HCT116 (cell line): Measurements from ENCODE around the gene PPP1R1B. TPM values are rescaled to one million over a fixed set of nuclear protein-coding genes. Genes with fewer than 3 reads are reported as not detected.

Experiments used
- ATAC-seq: fragments of 200-7000 bp; cut with Tn5 transposase; 2 replicates; pipeline ENCODE4 v1.9.1; 2020; ENCODE audit warnings: mild to moderate bottlenecking, moderate library complexity
- BruUV-seq: library from RNA; stranded (reverse); fragments of 400-500 nt; replicated peaks from 2 replicates; lab custom pipeline; 2021; lab: Mats Ljungman, UMichigan
- CTCF ChIA-PET: fragments of 300-600 bp; sonication (Branson Sonifier 250); formaldehyde crosslinking; loops from one replicate; lab custom pipeline; 2021; ENCODE audit warnings: antibody characterized with exemption; lab: Charles Lee
- POLR2A ChIA-PET: fragments of 300-600, 350-600 bp; sonication (Branson Sonifier 250); formaldehyde crosslinking; loops from one replicate; lab custom pipeline; 2021; ENCODE audit warnings: antibody characterized with exemption; lab: Charles Lee
- RAD21 ChIA-PET, 2 experiments: fragments of 300-600 bp; sonication (Branson Sonifier 250); formaldehyde crosslinking; loops; one replicate each; lab custom pipeline; 2023; ENCODE audit warnings: low total read pairs in 2 of 2; ENCODE audit not compliant: uncharacterized antibody in 2 of 2, unreplicated experiment in 2 of 2, low non-redundant PET in 1 of 2; lab: Charles Lee
- DNase-seq: peaks from one replicate; pipeline ENCODE4 v3.0.0-alpha.2; 2010; ENCODE audit warnings: low read depth, low spot score
- H2AFZ ChIP-seq: fragments of 200-600 bp; shearing (Covaris generic), sonication (generic); 2 replicates; pipeline ENCODE4 v1.6.1; 2017; ENCODE audit warnings: low read depth, mixed run types, mixed read lengths, antibody characterized with exemption, low read length; ENCODE audit not compliant: poor library complexity, severe bottlenecking
- H3K27ac ChIP-seq: 2 replicates; pipeline ENCODE4 v1.5.1; 2012; ENCODE audit warnings: low read depth, low read length
- H3K27me3 ChIP-seq: fragments of 200-600 bp; sonication (generic); 2 replicates; pipeline ENCODE4 v1.6.1; 2016; ENCODE audit warnings: mixed run types, low read length, mixed read lengths; ENCODE audit not compliant: insufficient read depth
- H3K36me3 ChIP-seq, 2 experiments: fragments of 200-500 bp in 1 of 2; fragments of 200-600 bp in 1 of 2; sonication (Bioruptor generic) in 1 of 2; sonication (generic) in 1 of 2; 2 replicates each; pipeline versions ENCODE4 v1.5.1 to v1.6.1; 2014 to 2016; ENCODE audit warnings: low read length in 2 of 2, inconsistent platforms in 1 of 2, mixed read lengths in 1 of 2, mixed run types in 1 of 2; ENCODE audit not compliant: insufficient read depth in 2 of 2, control insufficient read depth in 1 of 2
- H3K4me1 ChIP-seq, 2 experiments: fragments of 200-600 bp in 1 of 2; sonication (generic) in 1 of 2; 2 replicates each; pipeline versions ENCODE4 v1.5.1 to v1.6.1; 2012 to 2017; ENCODE audit warnings: low read length in 2 of 2, inconsistent platforms in 1 of 2, mild to moderate bottlenecking in 1 of 2, mixed read lengths in 1 of 2, mixed run types in 1 of 2, moderate library complexity in 1 of 2; ENCODE audit not compliant: insufficient read depth in 2 of 2, control insufficient read depth in 1 of 2
- H3K4me2 ChIP-seq: fragments of 200-600 bp; sonication (generic); 2 replicates; pipeline ENCODE4 v1.6.1; 2017; ENCODE audit warnings: mixed run types, low read length, mixed read lengths
- H3K4me3 ChIP-seq, 2 experiments: fragments of 200-600 bp in 1 of 2; sonication (generic) in 1 of 2; replicated peaks in 1 of 2; 2 replicates each; pipeline ENCODE4 v1.5.1; 2011 to 2016; ENCODE audit warnings: low read length in 2 of 2, control low read depth in 1 of 2, low read depth in 1 of 2, mild to moderate bottlenecking in 1 of 2, mixed read lengths in 1 of 2, mixed run types in 1 of 2
- H3K79me2 ChIP-seq: fragments of 200-600 bp; sonication (generic); 2 replicates; pipeline ENCODE4 v1.6.1; 2017; ENCODE audit warnings: mild to moderate bottlenecking, mixed run types, low read length, moderate library complexity, mixed read lengths; ENCODE audit not compliant: insufficient read depth
- H3K9ac ChIP-seq: fragments of 200-600 bp; sonication (generic); 2 replicates; pipeline ENCODE4 v1.6.1; 2016; ENCODE audit warnings: low read length, mixed read lengths
- H3K9me2 ChIP-seq: fragments of 200-600 bp; sonication (generic), shearing (Covaris generic); 2 replicates; pipeline ENCODE4 v1.6.1; 2017; ENCODE audit warnings: mixed run types, mild to moderate bottlenecking, moderate library complexity; ENCODE audit not compliant: insufficient read depth
- H3K9me3 ChIP-seq, 2 experiments: fragments of 200-500 bp in 1 of 2; fragments of 200-600 bp in 1 of 2; sonication (Bioruptor generic) in 1 of 2; sonication (generic) in 1 of 2; 2 replicates each; pipeline ENCODE4 v1.6.1; 2014 to 2017; ENCODE audit warnings: low read length in 2 of 2, mixed read lengths in 2 of 2, inconsistent platforms in 1 of 2, low read depth in 1 of 2, mild to moderate bottlenecking in 1 of 2, mixed run types in 1 of 2, moderate library complexity in 1 of 2; ENCODE audit not compliant: control insufficient read depth in 1 of 2, insufficient read depth in 1 of 2
- H4K20me1 ChIP-seq: fragments of 200-600 bp; sonication (generic), shearing (Covaris generic); 2 replicates; pipeline ENCODE4 v1.6.1; 2017; ENCODE audit warnings: mixed run types, mild to moderate bottlenecking, moderate library complexity; ENCODE audit not compliant: insufficient read depth
- CBX3 ChIP-seq: IDR thresholded peaks from 2 replicates; pipeline ENCODE4 v1.6.1; 2012; ENCODE audit warnings: low read depth
- EGR1 ChIP-seq: IDR thresholded peaks from 2 replicates; pipeline ENCODE4 v1.6.1; 2012; ENCODE audit warnings: low read depth
- EZH2 ChIP-seq: fragments of 200-600 bp; sonication (generic); IDR thresholded peaks from 2 replicates; pipeline ENCODE4 v1.6.1; 2017; ENCODE audit warnings: antibody characterized with exemption, mixed run types
- EZH2phosphoT487 ChIP-seq: fragments of 200-600 bp; IDR thresholded peaks from 2 replicates; pipeline ENCODE4 v1.6.1; 2018; ENCODE audit warnings: antibody characterized with exemption, borderline replicate concordance
- JUND ChIP-seq: IDR thresholded peaks from 2 replicates; pipeline ENCODE4 v1.6.1; 2012
- POLR2A ChIP-seq: IDR thresholded peaks from 2 replicates; pipeline ENCODE4 v1.7.0; 2011; ENCODE audit warnings: borderline replicate concordance; ENCODE audit not compliant: insufficient read depth, insufficient read length; ENCODE audit errors: extremely low read depth
- SIN3A ChIP-seq: IDR thresholded peaks from 2 replicates; pipeline ENCODE4 v1.6.1; 2012; ENCODE audit warnings: low read depth
- TCF7L2 ChIP-seq: IDR thresholded peaks from 2 replicates; pipeline ENCODE4 v1.7.0; 2011; ENCODE audit warnings: borderline replicate concordance, inconsistent platforms; ENCODE audit not compliant: insufficient read depth, insufficient read length; ENCODE audit errors: extremely low read depth
- YY1 ChIP-seq: IDR thresholded peaks from 2 replicates; pipeline ENCODE4 v1.6.1; 2011; ENCODE audit warnings: low read length, low read depth, moderate library complexity, mild to moderate bottlenecking; ENCODE audit not compliant: insufficient replicate concordance; ENCODE audit errors: extremely low read depth
- intact Hi-C: fragments of 100-400 bp; cut with micrococcal nuclease; formaldehyde crosslinking; loops from 2 replicates; pipeline ENCODE4 v1.10.0; 2022
- total RNA-seq: library from RNA; stranded (reverse); gene quantifications from one replicate; pipeline ENCODE4 v1.2.1, GENCODE V29; 2021; ENCODE audit not compliant: unreplicated experiment
- TF ChIP-seq, protein P1 (sequence below), 3 experiments: fragments of 200-600 bp in 1 of 3; sonication (generic) in 1 of 3; IDR thresholded peaks in 2 of 3; conservative IDR thresholded peaks in 1 of 3; 2 replicates each; pipeline ENCODE4 v1.5.1; 2012 to 2017; ENCODE audit warnings: low read depth in 2 of 3, low read length in 2 of 3, antibody characterized with exemption in 1 of 3, borderline replicate concordance in 1 of 3, control low read depth in 1 of 3, mild to moderate bottlenecking in 1 of 3, mixed read lengths in 1 of 3, mixed run types in 1 of 3, moderate library complexity in 1 of 3; ENCODE audit not compliant: insufficient read depth in 1 of 3

PPP1R1B gene
- total RNA-seq, 1 experiment from 2014 or later = 0.49 TPM

DNA sequence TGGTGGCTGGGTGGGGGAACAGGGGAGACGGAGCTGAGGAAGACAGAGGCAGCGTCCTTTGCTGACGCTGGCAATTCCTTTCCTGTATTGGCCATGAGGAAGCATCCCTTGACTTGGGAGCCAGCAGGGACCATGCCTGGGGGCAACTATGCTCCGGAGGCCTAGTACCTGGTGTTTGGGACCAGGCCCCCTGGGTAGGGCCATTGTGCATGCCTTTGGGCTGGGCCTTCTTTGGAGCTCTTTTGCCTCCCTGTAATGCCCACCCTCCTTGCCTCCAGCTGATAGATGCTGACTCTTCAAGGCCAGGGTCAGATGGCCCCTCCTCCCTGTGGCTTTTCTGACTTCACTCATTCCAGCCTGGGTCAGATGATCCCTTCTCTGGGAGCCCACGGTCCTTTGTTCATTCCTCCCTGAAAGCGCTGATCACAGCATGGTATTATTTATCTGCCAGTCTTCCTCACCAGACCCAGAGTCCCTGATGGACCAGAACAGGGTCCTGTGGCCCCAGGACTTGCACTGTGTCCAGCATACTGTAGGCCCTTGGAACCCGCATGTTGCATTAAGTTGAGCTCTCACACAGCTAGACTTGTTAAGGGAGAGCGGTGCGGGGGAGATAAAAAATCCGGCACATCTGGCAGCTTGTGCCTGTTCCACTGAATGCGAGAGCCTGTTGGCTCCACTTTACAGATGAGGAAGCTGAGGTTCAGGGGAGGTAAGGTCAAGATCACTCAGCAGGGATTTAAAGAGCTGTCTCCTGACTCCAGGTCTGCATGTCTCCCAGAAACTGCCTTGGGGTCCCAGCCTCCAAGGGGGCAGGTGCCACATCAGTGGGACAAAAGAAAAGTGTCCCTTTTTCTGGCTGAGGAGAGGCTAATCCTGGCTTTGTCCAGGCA is 13.1 kb downstream of the PPP1R1B start (continued):
- TF ChIP-seq, protein P1, sequence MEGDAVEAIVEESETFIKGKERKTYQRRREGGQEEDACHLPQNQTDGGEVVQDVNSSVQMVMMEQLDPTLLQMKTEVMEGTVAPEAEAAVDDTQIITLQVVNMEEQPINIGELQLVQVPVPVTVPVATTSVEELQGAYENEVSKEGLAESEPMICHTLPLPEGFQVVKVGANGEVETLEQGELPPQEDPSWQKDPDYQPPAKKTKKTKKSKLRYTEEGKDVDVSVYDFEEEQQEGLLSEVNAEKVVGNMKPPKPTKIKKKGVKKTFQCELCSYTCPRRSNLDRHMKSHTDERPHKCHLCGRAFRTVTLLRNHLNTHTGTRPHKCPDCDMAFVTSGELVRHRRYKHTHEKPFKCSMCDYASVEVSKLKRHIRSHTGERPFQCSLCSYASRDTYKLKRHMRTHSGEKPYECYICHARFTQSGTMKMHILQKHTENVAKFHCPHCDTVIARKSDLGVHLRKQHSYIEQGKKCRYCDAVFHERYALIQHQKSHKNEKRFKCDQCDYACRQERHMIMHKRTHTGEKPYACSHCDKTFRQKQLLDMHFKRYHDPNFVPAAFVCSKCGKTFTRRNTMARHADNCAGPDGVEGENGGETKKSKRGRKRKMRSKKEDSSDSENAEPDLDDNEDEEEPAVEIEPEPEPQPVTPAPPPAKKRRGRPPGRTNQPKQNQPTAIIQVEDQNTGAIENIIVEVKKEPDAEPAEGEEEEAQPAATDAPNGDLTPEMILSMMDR (IDR thresholded peaks at IDR 0.05 in 2 of 3, conservative IDR thresholded peaks at IDR 0.05 in 1 of 3; ENCODE audit: borderline replicate concordance in 1 of 3, insufficient read depth in 1 of 3, low read depth in 2 of 3, low read length in 2 of 3) = no peak
- TF ChIP-seq YY1 (no peak), EZH2 (no peak), JUND (no peak), TCF7L2 (no peak), POLR2A (no peak), CBX3 (no peak)

DNA sequence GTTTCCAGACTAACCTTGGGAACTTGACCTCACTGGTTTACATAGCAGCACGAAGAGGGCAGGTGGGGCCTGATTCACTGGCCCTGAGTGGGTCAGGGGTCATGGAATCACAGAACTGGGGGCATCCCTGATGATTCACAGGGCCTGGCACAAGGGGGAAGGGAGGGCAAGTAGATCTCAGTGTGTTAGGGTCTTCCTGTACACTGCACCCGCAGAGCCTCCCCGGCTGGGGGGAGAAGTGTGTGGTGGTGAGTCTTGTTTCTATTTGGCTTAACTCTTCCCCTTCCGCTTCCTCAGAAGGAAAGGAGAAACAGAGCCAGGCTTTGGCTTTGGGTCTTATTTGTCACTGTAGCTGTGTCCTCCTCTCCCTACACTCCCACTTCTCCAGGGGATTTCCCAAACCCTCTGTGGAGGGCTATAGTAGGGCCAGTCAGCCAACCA is 13.9 kb downstream of the PPP1R1B start:
- peaks cover 36 to 61% of the 10 kb centered on the region in 2 experiments for H3K4me1 ChIP-seq
- H3K27me3 ChIP-seq = no peaks in the 10 kb centered on the region
- ChIA-PET RAD21 (no interaction called here), POLR2A (no interaction called here), CTCF (interaction anchor here (1.2 kb wide), 1 partner anchor 13 kb away, joined by 5 read pairs; no protein-coding TSS in a partner anchor)
- TF ChIP-seq EZH2 (no peak), CBX3 (no peak), EZH2phosphoT487 (no peak), SIN3A (no peak), EGR1 (no peak), POLR2A (no peak), YY1 (no peak)
- TF ChIP-seq, protein P1 (IDR thresholded peaks at IDR 0.05 in 2 of 3, conservative IDR thresholded peaks at IDR 0.05 in 1 of 3; ENCODE audit: borderline replicate concordance in 1 of 3, insufficient read depth in 1 of 3, low read depth in 2 of 3, low read length in 2 of 3) = no peak
- ATAC-seq = no peak
- H3K9me3 ChIP-seq = no peaks in the 10 kb centered on the region
- no TSS peak for BruUV-seq
- no peak for DNase-seq
- no peaks in the 10 kb centered on the region for H3K9me2 ChIP-seq
- H2AFZ ChIP-seq = no peak overlapping the region
- no peak overlapping the region for H3K27ac ChIP-seq
- no peak overlapping the region for H3K4me3 ChIP-seq
- H3K4me2 ChIP-seq = no peak overlapping the region
- H3K79me2 ChIP-seq = peaks cover 72% of the 10 kb centered on the region
- no peak overlapping the region for H3K9ac ChIP-seq
- no peaks in the 10 kb centered on the region for H3K36me3 ChIP-seq
- intact Hi-C loops = no loop called here
- no peaks in the 10 kb centered on the region for H4K20me1 ChIP-seq
